NB4 (cell line): ENCODE results near the gene DOK6.

Experiments
- POLR2A ChIP-seq: IDR thresholded peaks from 2 replicates; pipeline ENCODE4 v1.6.1; 2011; ENCODE audit warnings: mild to moderate bottlenecking; ENCODE audit not compliant: insufficient read length; ENCODE audit errors: extremely low read depth
- TF ChIP-seq, protein P1 (sequence below): IDR thresholded peaks from one replicate; pipeline ENCODE4 v1.5.1; 2012; ENCODE audit warnings: low read depth, low read length
- TF ChIP-seq, protein P2 (sequence below): IDR thresholded peaks from 2 replicates; pipeline ENCODE4 v1.6.1; 2011; ENCODE audit warnings: low read depth, low read length

DNA sequence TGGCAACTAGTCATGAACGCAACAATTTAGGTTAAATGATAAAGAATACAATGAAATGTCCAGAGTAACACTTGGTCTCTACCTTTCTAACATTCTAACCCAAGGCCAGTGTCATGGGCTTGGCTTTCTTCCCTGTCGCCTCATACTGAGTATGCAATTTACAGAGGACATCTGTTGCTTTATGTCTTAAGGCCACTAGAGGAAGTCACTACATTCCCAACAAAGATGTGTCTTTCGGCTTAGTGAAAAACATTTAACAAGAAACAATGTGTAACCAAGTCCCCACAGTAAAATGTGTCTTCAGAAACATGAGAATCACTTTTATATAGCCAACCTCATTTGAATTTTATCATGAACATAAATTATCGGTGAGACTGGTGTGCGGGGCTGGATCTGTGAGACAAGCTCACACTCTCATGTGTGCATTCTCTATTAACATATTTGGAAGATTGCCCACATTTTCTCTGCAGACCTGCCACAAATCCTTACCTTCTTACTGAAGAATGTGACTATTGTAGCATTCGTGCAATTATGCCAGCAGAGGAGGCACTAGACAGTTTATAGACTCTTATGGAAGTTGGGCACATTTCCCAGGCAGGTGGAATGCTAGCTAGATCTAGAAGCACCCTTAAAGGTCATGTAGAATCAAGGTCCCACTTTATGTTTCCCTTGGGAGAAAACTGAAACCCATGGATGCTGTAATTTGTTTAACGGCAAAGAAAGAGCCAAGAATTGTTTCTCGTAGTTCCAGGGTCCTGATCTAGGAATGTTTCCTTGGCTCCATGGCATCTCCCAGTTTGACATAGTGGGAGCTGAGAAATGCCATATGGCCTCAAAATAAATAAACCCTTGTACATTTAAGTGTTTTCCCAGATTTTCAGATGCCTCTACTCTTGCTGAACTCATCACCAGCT is 445.2 kb downstream of the DOK6 start:
- TF ChIP-seq, protein P1, sequence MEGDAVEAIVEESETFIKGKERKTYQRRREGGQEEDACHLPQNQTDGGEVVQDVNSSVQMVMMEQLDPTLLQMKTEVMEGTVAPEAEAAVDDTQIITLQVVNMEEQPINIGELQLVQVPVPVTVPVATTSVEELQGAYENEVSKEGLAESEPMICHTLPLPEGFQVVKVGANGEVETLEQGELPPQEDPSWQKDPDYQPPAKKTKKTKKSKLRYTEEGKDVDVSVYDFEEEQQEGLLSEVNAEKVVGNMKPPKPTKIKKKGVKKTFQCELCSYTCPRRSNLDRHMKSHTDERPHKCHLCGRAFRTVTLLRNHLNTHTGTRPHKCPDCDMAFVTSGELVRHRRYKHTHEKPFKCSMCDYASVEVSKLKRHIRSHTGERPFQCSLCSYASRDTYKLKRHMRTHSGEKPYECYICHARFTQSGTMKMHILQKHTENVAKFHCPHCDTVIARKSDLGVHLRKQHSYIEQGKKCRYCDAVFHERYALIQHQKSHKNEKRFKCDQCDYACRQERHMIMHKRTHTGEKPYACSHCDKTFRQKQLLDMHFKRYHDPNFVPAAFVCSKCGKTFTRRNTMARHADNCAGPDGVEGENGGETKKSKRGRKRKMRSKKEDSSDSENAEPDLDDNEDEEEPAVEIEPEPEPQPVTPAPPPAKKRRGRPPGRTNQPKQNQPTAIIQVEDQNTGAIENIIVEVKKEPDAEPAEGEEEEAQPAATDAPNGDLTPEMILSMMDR: no peak
- no peak for TF ChIP-seq POLR2A
- TF ChIP-seq, protein P2, sequence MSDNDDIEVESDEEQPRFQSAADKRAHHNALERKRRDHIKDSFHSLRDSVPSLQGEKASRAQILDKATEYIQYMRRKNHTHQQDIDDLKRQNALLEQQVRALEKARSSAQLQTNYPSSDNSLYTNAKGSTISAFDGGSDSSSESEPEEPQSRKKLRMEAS: no peak
